ENCODE results near the gene ARFGAP3. TPM values are rescaled to one million over a fixed set of nuclear protein-coding genes. Genes with fewer than 3 reads are reported as not detected.
"Not testable (repeated sequence)": the region's sequence is repeated elsewhere in the genome, so short reads cannot be mapped to it uniquely, and the experiment has no call there.

ARFGAP3 gene
- total RNA-seq, 4 donors from 2014 or later, result 43.0 to 106 (median 50.5) TPM

DNA sequence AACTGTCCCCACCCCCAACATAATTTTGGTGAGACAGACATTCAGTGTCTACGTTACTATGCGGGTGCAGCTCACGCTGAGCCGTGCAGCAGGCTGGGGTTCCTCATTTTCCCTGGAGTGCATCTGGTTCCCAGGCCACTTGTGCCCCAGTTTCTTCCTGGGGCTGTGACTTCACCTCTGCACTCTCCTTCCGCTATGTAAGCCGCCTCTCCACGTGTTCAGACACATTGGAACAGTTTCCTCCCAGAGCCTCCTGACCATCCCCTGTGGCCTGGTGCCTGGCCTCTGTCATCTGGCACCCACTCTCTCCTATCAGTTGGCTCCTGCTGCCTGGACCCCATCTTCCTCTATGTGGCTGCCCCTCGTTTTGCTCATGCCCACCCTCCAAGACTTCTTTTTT is 90.2 kb downstream of the ARFGAP3 start:
- TF ChIP-seq, protein P1, sequence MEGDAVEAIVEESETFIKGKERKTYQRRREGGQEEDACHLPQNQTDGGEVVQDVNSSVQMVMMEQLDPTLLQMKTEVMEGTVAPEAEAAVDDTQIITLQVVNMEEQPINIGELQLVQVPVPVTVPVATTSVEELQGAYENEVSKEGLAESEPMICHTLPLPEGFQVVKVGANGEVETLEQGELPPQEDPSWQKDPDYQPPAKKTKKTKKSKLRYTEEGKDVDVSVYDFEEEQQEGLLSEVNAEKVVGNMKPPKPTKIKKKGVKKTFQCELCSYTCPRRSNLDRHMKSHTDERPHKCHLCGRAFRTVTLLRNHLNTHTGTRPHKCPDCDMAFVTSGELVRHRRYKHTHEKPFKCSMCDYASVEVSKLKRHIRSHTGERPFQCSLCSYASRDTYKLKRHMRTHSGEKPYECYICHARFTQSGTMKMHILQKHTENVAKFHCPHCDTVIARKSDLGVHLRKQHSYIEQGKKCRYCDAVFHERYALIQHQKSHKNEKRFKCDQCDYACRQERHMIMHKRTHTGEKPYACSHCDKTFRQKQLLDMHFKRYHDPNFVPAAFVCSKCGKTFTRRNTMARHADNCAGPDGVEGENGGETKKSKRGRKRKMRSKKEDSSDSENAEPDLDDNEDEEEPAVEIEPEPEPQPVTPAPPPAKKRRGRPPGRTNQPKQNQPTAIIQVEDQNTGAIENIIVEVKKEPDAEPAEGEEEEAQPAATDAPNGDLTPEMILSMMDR (IDR thresholded peaks at IDR 0.05), result no peak
- ATAC-seq (ENCODE audit: low FRiP score) (no peak), DNase-seq (ENCODE audit: low spot score) (no peak)

DNA sequence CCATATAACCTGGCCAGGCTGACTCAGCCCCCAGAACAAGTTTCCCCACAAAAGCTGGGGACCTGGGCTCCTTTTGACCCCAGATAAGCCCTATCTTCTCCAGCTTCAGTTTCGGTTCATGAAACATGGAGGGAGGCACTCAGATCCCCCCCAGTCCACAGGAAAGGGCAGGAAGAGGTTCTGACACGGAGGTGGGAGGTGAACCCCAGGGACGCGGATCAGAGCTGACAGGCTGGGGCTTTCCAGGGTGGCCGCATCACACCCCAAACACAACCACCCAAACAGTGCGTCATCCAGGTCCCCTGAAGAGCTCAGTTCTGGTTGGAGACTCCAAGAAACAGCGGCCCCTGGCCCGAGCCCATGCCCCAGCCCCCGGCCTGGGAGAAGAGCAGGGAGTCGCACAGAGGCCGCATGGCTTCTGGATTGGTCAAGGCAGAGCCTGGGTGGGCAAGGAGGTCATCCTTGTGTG is 92.1 kb downstream of the ARFGAP3 start:
- no peak for DNase-seq (ENCODE audit: low spot score)
- TF ChIP-seq, protein P1 (IDR thresholded peaks at IDR 0.05), result no peak
- no peak for ATAC-seq (ENCODE audit: low FRiP score)

DNA sequence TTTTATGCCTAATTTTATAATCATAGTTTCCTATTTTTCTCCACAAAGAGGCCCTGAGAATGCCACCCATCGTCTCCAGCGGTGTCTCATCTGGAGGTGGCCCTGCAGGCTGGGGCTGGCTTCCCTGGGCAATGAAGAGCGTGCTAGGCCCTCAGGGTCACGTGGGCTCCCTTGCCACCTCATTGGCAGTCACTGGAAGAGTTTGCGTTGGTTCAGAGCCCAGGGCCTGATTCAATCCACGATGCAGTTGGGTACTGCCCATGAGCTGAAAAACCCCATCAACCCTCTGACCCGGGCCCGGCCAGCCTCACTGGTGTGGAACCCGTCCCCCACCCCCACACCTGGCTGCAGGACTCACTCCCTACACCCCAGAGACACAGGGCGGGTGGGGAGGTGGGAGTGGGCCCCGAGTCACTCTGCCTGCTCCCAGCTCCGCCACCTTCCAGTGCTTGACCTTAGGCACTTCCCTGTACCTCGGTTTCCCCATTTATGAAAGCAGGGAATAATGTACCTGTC is 93.0 kb downstream of the ARFGAP3 start:
- ATAC-seq (ENCODE audit: low FRiP score) (no peak), DNase-seq (ENCODE audit: low spot score) (no peak)
- TF ChIP-seq, protein P1 (IDR thresholded peaks at IDR 0.05), result no peak

GRCh38 chr22:42760806-42761565 is 96.1 kb downstream of the ARFGAP3 start:
- ATAC-seq (ENCODE audit: low FRiP score) (no peak), DNase-seq (ENCODE audit: low spot score) (no peak)
- TF ChIP-seq, protein P1 (IDR thresholded peaks at IDR 0.05), result no peak

GRCh38 chr22:42758931-42759629 is 98.0 kb downstream of the ARFGAP3 start:
- no peak for ATAC-seq (ENCODE audit: low FRiP score)
- TF ChIP-seq, protein P1 (IDR thresholded peaks at IDR 0.05), result no peak
- DNase-seq (ENCODE audit: low spot score), result no peak

GRCh38 chr22:42755553-42755952 is 101.5 kb downstream of the ARFGAP3 start:
- not testable (repeated sequence) for DNase-seq (ENCODE audit: low spot score); ATAC-seq (ENCODE audit: low FRiP score)

GRCh38 chr22:42755121-42755520 is 102.0 kb downstream of the ARFGAP3 start:
- ATAC-seq (ENCODE audit: low FRiP score); DNase-seq (ENCODE audit: low spot score): not testable (repeated sequence)

DNA sequence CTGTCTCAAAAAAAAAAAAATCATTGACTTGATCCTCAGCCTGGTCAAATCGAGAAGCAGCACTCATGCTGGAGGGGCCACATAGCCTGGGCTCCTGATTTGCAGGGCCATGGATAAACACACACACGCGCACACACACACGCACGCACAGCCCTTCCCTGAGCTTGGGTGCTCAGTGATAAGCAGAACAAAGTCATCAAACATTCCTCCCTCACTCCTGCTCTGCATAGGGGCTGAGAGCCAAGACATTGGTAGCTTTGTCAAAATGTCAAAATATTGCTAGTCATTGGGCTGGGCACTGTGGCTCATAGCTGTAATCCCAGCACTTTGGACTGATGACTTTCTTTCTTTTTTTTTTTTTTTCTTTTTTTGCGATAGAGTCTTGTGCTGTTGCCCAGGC is 102.4 kb downstream of the ARFGAP3 start:
- ATAC-seq (ENCODE audit: low FRiP score) (peak; percentile 35), DNase-seq (ENCODE audit: low spot score) (no peak)
- TF ChIP-seq, protein P1 (IDR thresholded peaks at IDR 0.05), result no peak

Measured in omental fat pad (tissue), 4 donors.